ENCODE measurements around the gene CFAP97.

DNA sequence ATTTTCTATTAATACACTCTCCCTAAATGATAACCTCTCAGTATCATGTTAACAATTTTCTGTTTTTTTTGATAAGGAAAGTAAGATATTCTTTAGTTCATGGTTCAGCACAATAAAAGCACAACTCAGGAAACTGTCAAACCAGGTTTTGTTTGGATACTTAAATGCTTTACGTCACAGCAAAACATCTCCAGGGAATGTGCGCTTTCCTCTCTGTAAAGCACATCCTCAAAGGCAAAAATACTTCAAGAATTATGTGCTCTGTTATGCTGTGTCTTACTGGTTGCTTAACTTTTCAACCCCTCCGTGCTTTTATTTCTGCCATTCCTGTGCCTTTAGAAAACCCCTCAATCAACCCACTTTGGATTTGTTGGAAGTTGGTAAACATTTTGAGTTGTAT, 33.4 kb upstream of the CFAP97 start:
- no peak for TF ChIP-seq POLR2A (IDR thresholded peaks at IDR 0.05)
- TF ChIP-seq, protein P1, sequence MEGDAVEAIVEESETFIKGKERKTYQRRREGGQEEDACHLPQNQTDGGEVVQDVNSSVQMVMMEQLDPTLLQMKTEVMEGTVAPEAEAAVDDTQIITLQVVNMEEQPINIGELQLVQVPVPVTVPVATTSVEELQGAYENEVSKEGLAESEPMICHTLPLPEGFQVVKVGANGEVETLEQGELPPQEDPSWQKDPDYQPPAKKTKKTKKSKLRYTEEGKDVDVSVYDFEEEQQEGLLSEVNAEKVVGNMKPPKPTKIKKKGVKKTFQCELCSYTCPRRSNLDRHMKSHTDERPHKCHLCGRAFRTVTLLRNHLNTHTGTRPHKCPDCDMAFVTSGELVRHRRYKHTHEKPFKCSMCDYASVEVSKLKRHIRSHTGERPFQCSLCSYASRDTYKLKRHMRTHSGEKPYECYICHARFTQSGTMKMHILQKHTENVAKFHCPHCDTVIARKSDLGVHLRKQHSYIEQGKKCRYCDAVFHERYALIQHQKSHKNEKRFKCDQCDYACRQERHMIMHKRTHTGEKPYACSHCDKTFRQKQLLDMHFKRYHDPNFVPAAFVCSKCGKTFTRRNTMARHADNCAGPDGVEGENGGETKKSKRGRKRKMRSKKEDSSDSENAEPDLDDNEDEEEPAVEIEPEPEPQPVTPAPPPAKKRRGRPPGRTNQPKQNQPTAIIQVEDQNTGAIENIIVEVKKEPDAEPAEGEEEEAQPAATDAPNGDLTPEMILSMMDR (IDR thresholded peaks at IDR 0.05) = no peak
